Omental fat pad (tissue), 4 donors: ENCODE results near the gene SPON2. TPM values are rescaled to one million over a fixed set of nuclear protein-coding genes. Genes with fewer than 3 reads are reported as not detected.

Experiments used
- ATAC-seq: fragments of 150-250 bp; one replicate; pipeline ENCODE4 v1.9.1; 2016; ENCODE audit warnings: mild to moderate bottlenecking, moderate library complexity; ENCODE audit not compliant: low FRiP score
- DNase-seq: peaks from one replicate; pipeline ENCODE4 v3.0.0-alpha.2; 2019; ENCODE audit warnings: low spot score
- total RNA-seq, 4 donors: library from RNA; depleted of rRNA; stranded (reverse); fragments of >200 nt; gene quantifications; one replicate each; pipeline ENCODE4 v1.1.0, GENCODE V29; 2016
- TF ChIP-seq, protein P1 (sequence below), 3 donors: fragments of 450-650 bp; IDR thresholded peaks; one replicate each; pipeline ENCODE4 v1.5.1; 2016 to 2017; ENCODE audit warnings: antibody characterized with exemption in 3 of 3, mild to moderate bottlenecking in 3 of 3, moderate library complexity in 2 of 3

SPON2 gene
- total RNA-seq, 4 donors from 2014 or later, result 14.2 to 99.5 (median 30.1) TPM

DNA sequence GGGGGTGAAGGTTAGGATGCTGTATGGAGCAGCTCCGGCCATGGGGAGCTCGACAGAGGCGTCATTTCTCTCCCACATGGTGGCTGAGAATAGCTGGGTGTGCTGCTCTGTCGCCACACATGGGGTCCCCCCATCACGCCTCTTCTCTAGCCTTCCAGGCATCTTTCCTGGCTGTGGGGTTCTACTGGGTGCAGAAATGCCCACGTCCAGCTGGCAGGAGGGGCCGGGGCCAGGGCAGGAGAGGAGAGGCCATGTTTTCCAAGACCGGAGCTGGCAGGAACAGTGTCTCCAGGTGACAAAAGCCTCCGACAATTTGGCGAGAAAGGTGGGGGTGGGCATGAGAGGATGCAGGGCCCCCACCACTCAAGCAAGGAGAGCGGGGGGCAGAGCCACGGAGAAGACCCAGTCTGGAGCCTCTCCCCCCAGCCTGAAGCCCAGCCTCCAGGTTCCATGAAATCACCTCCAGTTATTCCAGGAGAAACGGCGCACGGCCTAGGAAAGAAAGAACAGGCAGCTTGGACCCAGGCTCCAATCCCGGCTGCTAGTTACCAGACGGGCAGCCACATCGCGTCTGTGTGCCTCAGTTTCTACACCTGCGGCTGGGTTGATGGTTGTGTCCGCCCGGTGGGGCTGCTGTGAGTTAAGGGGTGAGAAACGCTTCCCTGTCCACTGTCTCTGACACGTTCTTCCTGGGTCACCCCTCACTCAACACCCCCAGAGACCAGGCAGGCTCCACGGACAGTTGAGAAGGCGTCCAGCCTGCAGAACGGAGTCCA is 27.4 kb upstream of the SPON2 start:
- ATAC-seq (no peak), DNase-seq (peak; percentile 17)
- TF ChIP-seq, protein P1, sequence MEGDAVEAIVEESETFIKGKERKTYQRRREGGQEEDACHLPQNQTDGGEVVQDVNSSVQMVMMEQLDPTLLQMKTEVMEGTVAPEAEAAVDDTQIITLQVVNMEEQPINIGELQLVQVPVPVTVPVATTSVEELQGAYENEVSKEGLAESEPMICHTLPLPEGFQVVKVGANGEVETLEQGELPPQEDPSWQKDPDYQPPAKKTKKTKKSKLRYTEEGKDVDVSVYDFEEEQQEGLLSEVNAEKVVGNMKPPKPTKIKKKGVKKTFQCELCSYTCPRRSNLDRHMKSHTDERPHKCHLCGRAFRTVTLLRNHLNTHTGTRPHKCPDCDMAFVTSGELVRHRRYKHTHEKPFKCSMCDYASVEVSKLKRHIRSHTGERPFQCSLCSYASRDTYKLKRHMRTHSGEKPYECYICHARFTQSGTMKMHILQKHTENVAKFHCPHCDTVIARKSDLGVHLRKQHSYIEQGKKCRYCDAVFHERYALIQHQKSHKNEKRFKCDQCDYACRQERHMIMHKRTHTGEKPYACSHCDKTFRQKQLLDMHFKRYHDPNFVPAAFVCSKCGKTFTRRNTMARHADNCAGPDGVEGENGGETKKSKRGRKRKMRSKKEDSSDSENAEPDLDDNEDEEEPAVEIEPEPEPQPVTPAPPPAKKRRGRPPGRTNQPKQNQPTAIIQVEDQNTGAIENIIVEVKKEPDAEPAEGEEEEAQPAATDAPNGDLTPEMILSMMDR (IDR thresholded peaks at IDR 0.05), result no peak

DNA sequence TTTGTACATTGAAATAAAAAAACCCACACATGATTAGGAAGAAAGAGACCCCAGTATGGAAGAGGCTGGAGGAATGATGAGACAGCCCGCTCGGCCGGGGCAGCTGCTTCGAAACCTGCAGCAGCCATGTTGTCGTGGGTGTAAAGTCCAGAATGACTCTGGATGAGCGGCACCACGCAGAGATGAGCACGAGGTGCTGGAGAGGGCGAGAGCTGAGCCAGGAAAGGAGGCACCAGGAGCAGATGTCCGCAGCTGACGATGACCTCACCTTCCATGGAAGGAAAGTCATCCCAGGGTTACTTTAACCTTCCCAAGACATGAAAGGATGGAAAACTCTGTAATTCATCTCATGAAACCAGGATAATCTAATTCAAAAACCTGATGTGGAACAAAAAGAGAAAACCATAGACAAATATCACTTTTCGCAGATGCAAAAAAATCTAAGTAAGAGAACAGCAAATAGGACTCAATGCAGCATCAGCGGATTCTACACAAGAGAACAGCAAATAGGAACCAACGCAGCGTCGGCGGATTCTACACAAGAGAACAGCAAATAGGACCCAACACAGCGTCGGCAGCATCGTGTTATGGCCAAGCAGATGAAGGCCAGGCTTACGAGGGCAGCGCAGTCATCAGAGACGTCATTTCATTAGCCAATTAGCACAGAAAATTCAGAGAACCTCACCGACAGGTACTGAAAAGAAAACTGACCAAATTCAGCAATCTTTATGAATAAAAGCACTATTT is 25.9 kb upstream of the SPON2 start:
- ATAC-seq (no peak), DNase-seq (peak; percentile 19)
- TF ChIP-seq, protein P1 (IDR thresholded peaks at IDR 0.05), result no peak

DNA sequence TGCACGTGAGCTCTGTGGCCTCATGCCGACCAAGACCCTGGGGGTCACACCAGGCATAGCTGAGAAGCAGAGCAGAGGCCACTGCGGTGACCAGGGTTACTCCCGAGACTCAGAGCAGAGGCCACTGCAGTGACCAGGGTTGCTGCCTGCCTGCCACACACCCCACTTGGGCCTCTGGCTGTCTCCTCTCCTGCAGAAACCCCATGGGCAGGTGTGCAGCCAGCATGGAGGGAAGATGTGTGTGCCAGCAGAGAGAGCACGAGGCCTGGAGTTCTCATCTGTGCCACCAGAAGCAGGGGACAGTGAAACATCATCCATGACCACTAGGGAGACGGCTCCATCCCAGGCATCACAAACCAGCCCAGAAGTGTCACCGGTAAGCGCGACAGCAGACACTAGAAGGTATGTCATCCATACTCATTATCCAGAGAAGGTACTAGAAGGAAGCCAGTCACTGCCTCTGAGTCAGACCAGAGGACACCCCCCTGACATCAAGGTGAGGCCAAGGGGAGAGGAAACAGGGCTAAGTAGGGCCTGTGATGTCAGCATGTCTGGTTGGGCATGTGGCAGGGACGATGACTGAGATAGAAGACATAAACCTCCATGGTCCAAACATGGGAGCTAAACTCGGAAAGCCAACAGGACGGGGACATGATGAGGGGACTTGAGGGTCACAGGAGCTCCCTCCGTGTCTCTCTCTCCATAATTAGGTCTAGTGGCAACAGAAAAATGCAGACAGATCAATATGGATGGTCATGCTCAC is 24.2 kb upstream of the SPON2 start:
- DNase-seq, result peak; percentile 20
- no peak for ATAC-seq

DNA sequence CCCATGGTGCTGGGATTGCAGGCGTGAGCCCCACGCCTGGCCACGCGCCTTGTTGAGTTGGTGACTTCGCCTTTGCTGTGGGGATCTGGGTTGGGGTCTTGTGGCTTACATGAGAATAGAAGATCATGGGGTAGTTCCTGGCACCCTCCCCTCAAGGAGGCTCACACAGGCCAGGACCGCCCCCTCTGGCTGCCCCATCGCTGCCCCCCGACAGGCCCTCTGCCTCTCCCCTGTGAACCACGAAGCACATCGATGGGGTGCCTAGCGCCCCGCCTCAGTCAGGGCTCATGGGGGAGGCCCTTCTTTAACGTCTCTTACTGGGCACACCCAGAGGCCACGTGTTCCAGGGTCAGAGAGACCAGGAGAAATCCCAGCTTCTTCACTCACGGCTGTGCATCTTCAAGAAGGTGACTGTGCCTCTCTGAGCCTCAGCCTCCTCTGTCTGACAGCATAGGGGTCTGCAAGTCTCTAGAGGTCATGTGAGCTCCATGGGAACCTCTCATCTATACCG is 23.6 kb upstream of the SPON2 start:
- ATAC-seq, result no peak
- TF ChIP-seq, protein P1 (IDR thresholded peaks at IDR 0.05), result no peak
- DNase-seq, result no peak

More for the DNA sequence above, 24.2 kb upstream of the SPON2 start:
- TF ChIP-seq, protein P1 (IDR thresholded peaks at IDR 0.05), result no peak

DNA sequence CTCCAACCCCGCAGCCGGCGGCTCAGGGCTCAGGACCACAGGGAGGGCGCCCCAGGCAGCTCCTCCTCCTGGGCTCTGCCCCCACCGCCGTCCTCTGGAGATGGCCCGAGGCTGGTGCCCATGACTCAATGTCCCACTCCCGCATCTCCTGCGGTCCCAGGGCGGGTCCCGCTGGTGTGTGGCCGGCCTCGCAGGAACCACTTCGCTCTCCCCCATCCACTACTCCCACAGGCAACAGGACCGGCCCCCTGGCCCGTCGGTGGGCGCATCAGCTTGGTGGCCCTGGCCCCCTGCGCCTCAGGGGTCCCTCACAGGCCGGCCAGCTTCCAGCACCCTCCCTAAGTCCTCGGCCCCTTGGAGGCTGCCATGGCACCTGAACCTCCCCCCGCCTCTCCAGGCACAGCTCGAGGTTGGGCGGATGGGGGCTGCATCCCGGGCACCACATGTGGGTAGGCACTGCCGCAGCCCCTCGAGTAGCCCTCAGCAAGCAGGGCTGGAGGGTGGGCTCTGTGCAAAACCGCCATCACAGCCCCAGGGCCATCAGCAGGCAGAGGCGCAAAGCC is 22.8 kb upstream of the SPON2 start:
- ATAC-seq, result no peak
- TF ChIP-seq, protein P1 (IDR thresholded peaks at IDR 0.05), result no peak
- DNase-seq, result peak; percentile 16

DNA sequence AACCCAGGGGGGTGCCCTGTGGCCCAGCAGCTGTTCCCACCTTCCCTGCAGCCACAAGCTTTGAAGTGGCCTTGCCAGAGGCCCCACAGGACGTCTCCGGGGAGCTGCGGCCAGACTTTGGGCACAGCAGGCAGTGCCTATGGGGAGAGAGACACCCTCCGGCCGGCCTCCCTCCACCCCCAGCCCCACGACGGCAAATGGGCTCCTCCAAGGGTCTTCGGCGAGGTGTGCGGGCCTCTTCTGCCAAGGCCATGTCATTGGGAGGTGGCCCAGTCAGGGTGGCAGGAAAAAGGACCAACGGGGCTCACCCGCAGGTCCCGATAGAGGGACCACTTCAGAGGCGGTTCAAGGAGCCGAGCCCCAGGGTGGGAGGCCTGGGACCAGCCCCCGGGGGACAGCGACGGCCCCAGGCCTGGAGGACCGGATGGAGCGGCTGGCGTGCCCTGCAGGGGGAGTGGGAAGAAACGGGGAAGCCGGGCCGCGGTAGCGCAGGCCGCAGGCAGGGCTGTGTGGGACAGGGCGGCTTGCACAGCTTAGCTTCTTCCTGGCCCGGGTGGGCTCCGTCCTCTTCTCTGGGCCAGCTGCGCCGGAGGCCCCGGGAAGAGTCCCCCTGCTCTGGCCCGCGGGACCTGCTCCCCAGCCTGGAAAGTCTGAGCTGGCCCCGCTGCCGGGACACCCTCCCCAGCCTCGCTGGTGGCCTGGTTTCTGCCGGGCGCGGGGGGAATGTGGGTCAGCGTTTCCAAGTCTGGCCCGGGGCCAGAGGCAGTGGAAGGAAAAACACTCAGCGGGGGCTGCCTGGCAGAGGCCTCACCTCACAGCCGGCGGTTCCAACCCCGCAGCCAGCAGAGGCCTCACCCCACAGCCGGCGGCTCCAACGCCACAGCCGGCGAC is 21.9 kb upstream of the SPON2 start:
- ATAC-seq, result no peak
- peak; percentile 25 for DNase-seq
- TF ChIP-seq, protein P1 (IDR thresholded peaks at IDR 0.05), result no peak
